ENCODE data around the gene SEC14L3.

- TF ChIP-seq CTCF (IDR thresholded peaks at IDR 0.05), result no peak
- no peak for TF ChIP-seq EZH2 (IDR thresholded peaks at IDR 0.05; ENCODE audit: borderline replicate concordance, insufficient read depth, low read depth, low read length, poor library complexity, severe bottlenecking)
Measured at GRCh38 chr22:30508216-30508615, 36.4 kb upstream of the SEC14L3 start.
